ENCODE results near the gene CCDC89.
A peak's percentile ranks its signal among the peaks of the same experiment; 100 is the strongest.

- TF ChIP-seq POLR2A (IDR thresholded peaks at IDR 0.05; ENCODE audit: low read length) (peak; percentile 95), GATA1 (IDR thresholded peaks at IDR 0.05; ENCODE audit: low read depth, low read length) (no peak)
These were observed 21.1 kb downstream of the CCDC89 start, which contains the start of gene CREBZF for GRCh38 chr11:85664615-85665481.

Measured in erythroblast (primary cell).